SK-N-MC (cell line): ENCODE data around the gene SLC25A53.
"Not testable (repeated sequence)": the region's sequence is repeated elsewhere in the genome, so short reads cannot be mapped to it uniquely, and the experiment has no call there.

Source experiments
- DNase-seq: peaks from one replicate; pipeline ENCODE4 v3.0.0-alpha.2; 2011; ENCODE audit warnings: low read depth, low spot score
- H3K27ac ChIP-seq: fragments of 200-600 bp; sonication (generic); 2 replicates; pipeline ENCODE4 v1.5.1; 2016; ENCODE audit warnings: mixed run types
- H3K36me3 ChIP-seq: fragments of 200-600 bp; sonication (generic); 2 replicates; pipeline ENCODE4 v1.6.1; 2017; ENCODE audit warnings: antibody characterized with exemption, low read length, mixed read lengths; ENCODE audit not compliant: insufficient read depth
- H3K4me3 ChIP-seq: fragments of 200-600 bp; sonication (generic); 2 replicates; pipeline ENCODE4 v1.5.1; 2016
- H3K9ac ChIP-seq: fragments of 200-600 bp; sonication (generic); 2 replicates; pipeline ENCODE4 v1.8.0; 2017; ENCODE audit warnings: mixed run types, mixed read lengths; ENCODE audit not compliant: insufficient read length
- H3K9me3 ChIP-seq: fragments of 200-600 bp; sonication (generic); 2 replicates; pipeline ENCODE4 v1.6.1; 2017; ENCODE audit warnings: low read depth, mild to moderate bottlenecking, antibody characterized with exemption, low read length, moderate library complexity, mixed read lengths
- EZH2 ChIP-seq: fragments of 200-600 bp; sonication (generic); IDR thresholded peaks from one replicate; pipeline ENCODE4 v1.6.1; 2017; ENCODE audit warnings: antibody characterized with exemption
- FOXP2 ChIP-seq: optimal IDR thresholded peaks from 2 replicates; pipeline ENCODE3; 2011; ENCODE audit warnings: mild to moderate bottlenecking, moderate library complexity; ENCODE audit not compliant: insufficient read depth; ENCODE audit errors: extremely low read length, control extremely low read depth
- POLR2AphosphoS5 ChIP-seq: IDR thresholded peaks from 2 replicates; pipeline ENCODE4 v1.6.1; 2012; ENCODE audit warnings: mild to moderate bottlenecking, low read depth, low read length, borderline replicate concordance

SLC25A53 gene

DNA sequence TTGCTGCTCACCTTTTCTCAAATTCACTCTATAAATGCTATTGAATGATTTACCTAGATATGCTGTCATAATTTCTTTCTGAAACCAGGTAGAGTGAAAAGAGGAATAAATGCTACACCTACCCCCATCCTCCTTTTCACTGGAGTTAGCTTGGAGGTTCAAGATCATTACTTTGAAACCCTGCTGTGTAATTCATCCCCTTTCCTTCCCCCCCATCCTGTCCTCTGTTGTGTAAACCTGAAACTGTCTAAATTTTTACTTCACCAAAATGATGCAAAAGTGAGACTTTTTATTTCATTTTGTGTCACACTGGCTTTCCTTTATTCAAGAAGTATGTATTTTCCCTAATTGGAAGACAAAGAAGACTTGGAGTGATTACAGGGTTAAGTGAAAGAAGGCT, 39.0 kb downstream of the SLC25A53 start:
- Histone ChIP-seq H3K27ac (no peak overlapping the region), H3K9ac (no peak overlapping the region), H3K9me3 (no peaks in the 10 kb centered on the region), H3K4me3 (no peak overlapping the region), H3K36me3 (no peaks in the 10 kb centered on the region)
- DNase-seq = no peak
- TF ChIP-seq POLR2AphosphoS5 = no peak

DNA sequence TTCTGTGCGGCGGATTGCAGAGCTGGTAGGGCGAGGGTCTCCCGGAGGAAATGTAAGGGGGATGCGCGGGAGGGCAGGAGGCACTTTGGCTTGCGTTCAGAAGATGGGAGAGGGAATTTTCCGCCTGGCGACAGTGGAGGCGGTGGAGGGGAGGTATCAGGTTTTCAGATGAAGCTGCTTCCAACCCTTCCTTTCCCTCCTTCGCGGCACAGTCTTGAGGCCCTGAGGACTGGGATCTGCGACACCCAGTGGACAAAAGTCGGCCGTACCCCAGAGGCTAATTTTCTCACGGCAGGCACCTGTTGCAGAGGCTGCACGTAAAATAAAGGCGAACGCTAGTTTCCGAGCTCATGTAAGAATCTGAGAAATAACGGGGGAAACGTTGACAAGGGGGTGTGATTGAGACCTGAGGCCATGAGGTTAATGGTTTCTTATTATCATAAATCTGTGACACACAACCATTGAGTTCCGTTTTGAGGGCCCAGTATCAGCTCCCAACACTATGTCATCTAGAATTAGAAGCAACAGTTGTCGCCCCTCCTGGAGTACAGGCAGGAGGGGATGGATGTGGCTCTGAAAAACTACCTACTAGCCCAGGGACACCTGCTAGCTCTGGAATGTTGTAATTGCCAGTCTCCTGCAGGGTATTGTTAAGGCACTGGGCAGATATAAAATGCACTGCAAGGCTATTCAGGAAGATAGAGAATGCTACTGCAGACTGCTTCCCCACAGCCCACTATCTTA, 43.4 kb downstream of the SLC25A53 start:
- H3K9ac ChIP-seq = no peak overlapping the region
- no peak overlapping the region for H3K4me3 ChIP-seq
- DNase-seq = no peak
- TF ChIP-seq FOXP2 (no peak), EZH2 (no peak), POLR2AphosphoS5 (no peak)
- no peaks in the 10 kb centered on the region for H3K9me3 ChIP-seq
- H3K36me3 ChIP-seq = no peaks in the 10 kb centered on the region
- no peak overlapping the region for H3K27ac ChIP-seq

DNA sequence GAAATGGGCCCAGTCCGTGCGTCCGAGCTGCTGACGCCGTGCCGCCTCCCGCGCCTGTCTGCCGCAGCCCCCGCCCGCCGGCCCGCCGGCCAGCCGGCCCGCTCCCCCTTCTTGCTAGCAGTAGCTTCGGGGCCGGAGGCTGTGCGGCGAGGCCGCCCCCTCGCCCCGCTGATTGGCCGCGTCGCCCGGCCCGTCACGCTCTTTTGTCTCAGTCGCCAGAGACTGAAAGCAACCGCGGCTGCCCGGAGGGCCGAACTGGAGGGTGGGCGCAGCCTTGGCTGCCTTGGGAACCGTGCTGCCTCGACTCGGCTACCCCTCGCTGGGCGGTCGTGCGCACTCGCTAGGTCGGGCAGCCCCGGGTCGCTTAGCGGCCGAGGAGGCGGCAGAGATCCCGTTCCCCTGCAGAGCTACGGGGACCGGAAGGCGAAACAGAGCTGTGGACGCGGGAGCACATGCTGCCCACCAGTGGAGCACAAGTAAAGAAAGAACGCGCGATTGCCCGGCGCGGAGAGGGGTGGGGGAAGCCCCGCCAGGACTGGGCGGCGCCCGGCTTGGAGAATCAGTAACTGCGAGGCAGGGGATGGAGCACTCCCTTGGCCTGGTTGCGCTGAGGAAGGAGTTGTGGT, 44.4 kb downstream of the SLC25A53 start, which contains the start of gene ZCCHC18:
ZCCHC18 (plus strand) TSS at position 198 of the 626 bp plus-strand sequence. CDS start 1,589 bp downstream, outside the sequence.
- H3K36me3 ChIP-seq = no peaks in the 10 kb centered on the region
- H3K9me3 ChIP-seq = no peaks in the 10 kb centered on the region
- no peak for DNase-seq
- H3K4me3 ChIP-seq = peak within 1 kb of the TSS; percentile 72
- H3K27ac ChIP-seq = no peak within 1 kb of the TSS
- H3K9ac ChIP-seq = no peak within 1 kb of the TSS
- TF ChIP-seq EZH2 (peak; percentile 84), POLR2AphosphoS5 (no peak), FOXP2 (no peak)

DNA sequence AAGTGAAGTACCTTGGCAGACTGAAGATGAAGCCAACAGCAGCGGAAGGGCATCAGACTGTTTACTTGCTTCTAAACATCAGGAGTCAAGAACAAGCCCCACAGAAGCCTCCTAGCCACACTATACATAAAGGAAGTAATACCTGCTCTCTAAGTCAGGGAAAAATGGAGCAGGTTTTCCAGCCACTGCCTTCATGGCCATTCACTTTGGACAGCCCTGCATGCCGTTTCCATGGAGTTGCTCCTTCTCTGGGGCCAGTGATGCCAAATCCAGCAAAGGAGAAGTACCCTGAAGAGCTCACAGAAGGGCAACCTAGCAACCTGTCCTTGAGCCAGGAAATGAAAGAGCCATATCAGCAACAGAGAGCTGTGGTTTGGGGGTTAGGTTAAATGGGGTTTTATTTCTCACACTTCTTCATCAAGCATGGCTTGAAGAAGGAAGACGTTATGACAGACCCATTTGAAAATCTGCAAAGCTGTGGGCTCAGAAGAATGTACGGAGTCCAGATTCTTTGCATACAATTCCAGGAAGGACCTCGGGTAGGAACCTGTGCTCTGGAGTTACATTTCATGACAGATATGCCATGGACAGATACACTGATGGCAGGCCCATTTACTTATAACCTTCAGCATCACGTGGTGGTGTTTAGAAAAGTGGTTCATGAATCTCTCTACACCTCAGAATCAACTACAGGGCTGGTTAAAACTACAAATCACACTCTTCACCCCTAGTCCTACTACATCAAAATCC, 46.1 kb downstream of the SLC25A53 start:
- H3K4me3 ChIP-seq, H3K27ac ChIP-seq, H3K9ac ChIP-seq, H3K9me3 ChIP-seq, DNase-seq, H3K36me3 ChIP-seq: not testable (repeated sequence)

DNA sequence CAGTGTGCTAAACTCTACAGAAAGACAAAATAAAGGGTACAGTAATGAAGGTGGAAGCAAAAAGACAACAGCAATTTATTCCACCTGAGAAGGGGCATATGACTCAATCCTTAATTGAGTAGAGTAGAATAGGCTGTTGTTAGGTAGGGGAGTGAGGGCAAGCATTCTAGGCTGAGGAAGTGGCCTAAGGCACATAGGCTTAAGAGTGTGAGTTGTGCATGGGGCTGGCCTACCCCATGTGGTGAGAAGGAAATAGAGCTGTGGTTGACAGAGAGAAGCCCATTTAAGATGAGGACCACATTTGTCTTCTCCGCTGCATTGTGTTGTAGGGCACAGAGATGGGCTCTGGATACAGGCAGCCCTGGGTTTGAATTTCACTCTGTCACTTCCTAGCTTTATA, 47.9 kb downstream of the SLC25A53 start:
- Histone ChIP-seq H3K9ac (no peak overlapping the region), H3K4me3 (no peak overlapping the region), H3K27ac (no peak overlapping the region), H3K9me3 (no peaks in the 10 kb centered on the region), H3K36me3 (no peaks in the 10 kb centered on the region)
- no peak for DNase-seq
- TF ChIP-seq EZH2 = no peak
- no peak for TF ChIP-seq FOXP2
- TF ChIP-seq POLR2AphosphoS5 = no peak

DNA sequence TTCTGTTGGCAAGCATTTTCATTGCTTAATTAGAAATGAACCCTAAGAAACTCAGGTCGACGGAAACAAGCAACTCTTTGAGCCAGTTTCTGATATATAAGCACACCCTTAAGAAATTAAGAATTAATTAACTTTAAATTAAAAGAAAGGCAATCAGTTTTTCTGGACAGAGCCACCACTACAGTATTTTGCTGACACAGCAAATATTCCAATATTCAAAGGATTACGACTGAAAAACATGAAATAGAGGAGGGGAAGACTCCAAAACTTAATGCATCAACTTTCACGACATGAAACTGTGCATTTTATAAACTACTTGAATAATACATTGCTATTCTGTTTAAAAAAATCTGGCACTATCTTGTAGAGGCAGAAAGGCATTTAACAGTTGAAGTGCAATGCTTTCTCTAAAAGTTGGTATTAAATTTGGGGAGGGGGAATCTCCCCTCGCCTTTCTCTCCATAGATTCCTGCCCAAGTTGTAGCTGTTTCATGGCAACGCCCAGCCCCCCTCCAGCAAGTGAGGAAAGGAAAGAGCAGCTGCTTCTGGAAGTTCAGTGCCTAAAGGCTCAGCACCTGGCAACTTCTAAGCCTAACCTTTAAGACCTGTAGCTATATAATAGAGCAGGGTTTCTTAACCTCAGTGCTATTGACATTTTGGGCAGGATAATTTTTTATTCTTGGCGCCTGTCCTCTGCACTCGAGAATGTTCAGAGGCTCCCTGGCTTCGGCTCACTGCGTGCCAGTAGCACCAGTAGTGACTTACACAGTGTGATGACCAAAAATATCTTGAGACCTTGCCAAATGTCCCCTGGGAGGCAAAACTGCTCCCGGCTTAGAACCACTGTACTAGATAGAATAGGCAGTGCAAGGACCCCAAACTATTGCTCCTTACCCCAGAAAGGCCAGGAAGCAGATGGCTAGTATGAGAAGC, 51.2 kb downstream of the SLC25A53 start:
- no peak overlapping the region for H3K4me3 ChIP-seq
- DNase-seq = no peak

DNA sequence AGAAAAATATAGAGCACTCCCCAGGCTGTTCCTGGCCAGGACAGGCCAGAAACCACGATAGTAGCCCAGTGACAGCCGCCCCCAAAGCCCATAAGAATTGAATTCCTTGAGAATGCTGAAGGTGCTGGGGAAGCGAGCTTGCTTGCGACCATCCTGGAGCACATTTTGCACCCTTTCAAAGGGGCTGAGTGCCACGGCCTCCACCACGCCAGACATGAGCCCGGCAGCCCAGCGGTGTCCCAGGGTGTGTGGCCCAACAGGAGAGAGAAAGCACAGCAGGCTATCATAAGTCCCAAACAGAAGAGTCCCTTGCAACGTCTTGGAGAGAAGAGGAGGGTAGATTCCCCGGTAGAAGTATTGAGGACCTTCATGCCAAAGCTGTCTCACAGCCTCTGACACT, 52.1 kb downstream of the SLC25A53 start:
- no peaks in the 10 kb centered on the region for H3K9me3 ChIP-seq
- no peak for TF ChIP-seq FOXP2
- no peak for TF ChIP-seq POLR2AphosphoS5
- TF ChIP-seq EZH2 = no peak
- no peak overlapping the region for H3K4me3 ChIP-seq
- no peaks in the 10 kb centered on the region for H3K36me3 ChIP-seq
- no peak for DNase-seq
- no peak overlapping the region for H3K9ac ChIP-seq
- no peak overlapping the region for H3K27ac ChIP-seq

More for the DNA sequence above, 51.2 kb downstream of the SLC25A53 start:
- Histone ChIP-seq H3K9ac (no peak overlapping the region), H3K36me3 (no peaks in the 10 kb centered on the region), H3K9me3 (no peaks in the 10 kb centered on the region), H3K27ac (no peak overlapping the region)
- TF ChIP-seq FOXP2 = no peak
- no peak for TF ChIP-seq EZH2
- TF ChIP-seq POLR2AphosphoS5 = no peak

DNA sequence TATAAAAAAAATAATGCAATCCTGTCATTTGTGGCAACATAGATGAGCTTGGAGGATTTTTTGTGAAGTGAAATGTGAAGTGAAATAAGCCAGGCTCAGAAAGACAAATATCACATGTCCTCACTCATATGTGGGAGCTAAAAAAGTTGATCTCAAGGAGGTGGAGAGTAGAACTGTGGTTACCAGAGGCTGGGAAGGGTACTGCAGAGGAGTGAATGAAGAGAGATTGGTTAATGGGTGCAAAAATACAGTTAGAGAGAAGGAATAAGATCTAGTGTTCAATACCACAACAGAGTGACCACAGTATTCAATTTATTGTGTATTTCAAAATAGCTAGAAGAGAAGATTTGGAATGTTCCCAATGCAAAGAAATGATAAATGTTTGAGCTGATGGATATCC, 57.9 kb downstream of the SLC25A53 start:
- no peaks in the 10 kb centered on the region for H3K36me3 ChIP-seq
- no peak overlapping the region for H3K9ac ChIP-seq
- TF ChIP-seq FOXP2 = no peak
- TF ChIP-seq EZH2 = no peak
- no peak for TF ChIP-seq POLR2AphosphoS5
- H3K27ac ChIP-seq = no peak overlapping the region
- no peak for DNase-seq
- H3K9me3 ChIP-seq = no peaks in the 10 kb centered on the region
- no peak overlapping the region for H3K4me3 ChIP-seq
